ENCODE data around the gene PXYLP1. TPM values are rescaled to one million over a fixed set of nuclear protein-coding genes. Genes with fewer than 3 reads are reported as not detected.

The PXYLP1 gene
- total RNA-seq, 6 donors from 2014 or later = 6.5 to 17.5 (median 9.8) TPM

GRCh38 chr3:141337991-141338390 lies 106.4 kb downstream of the PXYLP1 start:
- no peak for ATAC-seq (ENCODE audit: low FRiP score in 2 of 2)
- no peak for DNase-seq

GRCh38 chr3:141338881-141339280 lies 107.3 kb downstream of the PXYLP1 start:
- Histone ChIP-seq H3K27me3 (no peaks in the 10 kb centered on the region), H3K4me1 (peaks cover 0 to 7% (median 0%) of the 10 kb centered on the region in 4 donors), H3K4me3 (no peak overlapping the region), H3K9me3 (no peaks in the 10 kb centered on the region), H3K27ac (no peak overlapping the region), H3K36me3 (no peaks in the 10 kb centered on the region)
- DNase-seq (no peak), ATAC-seq (ENCODE audit: low FRiP score in 2 of 2) (no peak)
- TF ChIP-seq POLR2AphosphoS5 (IDR thresholded peaks at IDR 0.05) (no peak), POLR2A (IDR thresholded peaks at IDR 0.05) (no peak), EP300 (IDR thresholded peaks at IDR 0.05) (no peak), CTCF (IDR thresholded peaks at IDR 0.05) (no peak)

More at GRCh38 chr3:141337991-141338390, 106.4 kb downstream of the PXYLP1 start:
- 90 to 98% methylated on average over 2 of the region's 2 CpGs for WGBS, 2 donors
- H3K4me3 ChIP-seq = no peak overlapping the region
- no peaks in the 10 kb centered on the region for H3K36me3 ChIP-seq
- H3K4me1 ChIP-seq = peaks cover 0 to 7% (median 0%) of the 10 kb centered on the region in 4 donors
- no peaks in the 10 kb centered on the region for H3K9me3 ChIP-seq
- peak overlapping the region in 1 of 4 donors; percentile 54 for H3K27ac ChIP-seq
- TF ChIP-seq POLR2AphosphoS5 (IDR thresholded peaks at IDR 0.05) (no peak), EP300 (IDR thresholded peaks at IDR 0.05) (no peak), CTCF (IDR thresholded peaks at IDR 0.05) (no peak), POLR2A (IDR thresholded peaks at IDR 0.05) (no peak)
- H3K27me3 ChIP-seq = no peaks in the 10 kb centered on the region

- no peak for ATAC-seq (ENCODE audit: low FRiP score in 2 of 2)
- Histone ChIP-seq H3K9me3 (no peaks in the 10 kb centered on the region), H3K27me3 (no peaks in the 10 kb centered on the region), H3K4me3 (no peak overlapping the region), H3K36me3 (no peaks in the 10 kb centered on the region), H3K27ac (no peak overlapping the region), H3K4me1 (peaks cover 0 to 7% (median 0%) of the 10 kb centered on the region in 4 donors)
- DNase-seq = no peak
- WGBS, 2 donors = 93 to 100% methylated on average over 1 of the region's 1 CpG
- TF ChIP-seq EP300 (IDR thresholded peaks at IDR 0.05) (no peak), CTCF (IDR thresholded peaks at IDR 0.05) (no peak), POLR2AphosphoS5 (IDR thresholded peaks at IDR 0.05) (no peak), POLR2A (IDR thresholded peaks at IDR 0.05) (no peak)
Measured at GRCh38 chr3:141341536-141341935, 109.9 kb downstream of the PXYLP1 start.

GRCh38 chr3:141342386-141342785 lies 110.8 kb downstream of the PXYLP1 start:
- Histone ChIP-seq H3K4me3 (no peak overlapping the region), H3K27me3 (no peaks in the 10 kb centered on the region), H3K4me1 (no peaks in the 10 kb centered on the region), H3K36me3 (no peaks in the 10 kb centered on the region), H3K9me3 (no peaks in the 10 kb centered on the region), H3K27ac (no peak overlapping the region)
- TF ChIP-seq EP300 (IDR thresholded peaks at IDR 0.05) = no peak
- no peak for TF ChIP-seq CTCF (IDR thresholded peaks at IDR 0.05)
- TF ChIP-seq POLR2AphosphoS5 (IDR thresholded peaks at IDR 0.05) = no peak
- TF ChIP-seq POLR2A (IDR thresholded peaks at IDR 0.05) = no peak
- WGBS, 2 donors = 70 to 75% methylated on average over 5 of the region's 5 CpGs
- peak in 1 of 2 donors; percentile 59 for ATAC-seq (ENCODE audit: low FRiP score in 2 of 2)
- DNase-seq = peak in 1 of 2 donors; percentile 41

- Histone ChIP-seq H3K9me3 (no peaks in the 10 kb centered on the region), H3K4me1 (no peaks in the 10 kb centered on the region), H3K27me3 (no peaks in the 10 kb centered on the region), H3K36me3 (no peaks in the 10 kb centered on the region), H3K4me3 (no peak overlapping the region), H3K27ac (no peak overlapping the region)
- 71 to 80% methylated on average over 2 of the region's 2 CpGs for WGBS, 2 donors
- TF ChIP-seq POLR2A (IDR thresholded peaks at IDR 0.05) (no peak), EP300 (IDR thresholded peaks at IDR 0.05) (no peak), POLR2AphosphoS5 (IDR thresholded peaks at IDR 0.05) (no peak), CTCF (IDR thresholded peaks at IDR 0.05) (no peak)
- ATAC-seq (ENCODE audit: low FRiP score in 2 of 2) (no peak), DNase-seq (no peak)
Measured at GRCh38 chr3:141343077-141343476, 111.5 kb downstream of the PXYLP1 start.
